Neutrophil (primary cell): Measurements from ENCODE around the gene HSD17B7.

Source experiments
- H3K27ac ChIP-seq: fragments of 200-600 bp; sonication (generic); 2 replicates; pipeline ENCODE4 v1.5.1; 2016; ENCODE audit warnings: mild to moderate bottlenecking, moderate library complexity
- H3K27me3 ChIP-seq: fragments of 200-600 bp; sonication (generic); 2 replicates; pipeline ENCODE4 v1.6.0; 2016; ENCODE audit warnings: mild to moderate bottlenecking
- H3K36me3 ChIP-seq: fragments of 200-600 bp; sonication (generic); 2 replicates; pipeline ENCODE4 v1.5.1; 2017
- H3K4me1 ChIP-seq, 2 experiments: fragments of 200-600 bp in 1 of 2; sonication (generic) in 1 of 2; 1 replicate in 1 of 2; 2 replicates in 1 of 2; pipeline versions ENCODE4 v1.5.1 to v1.6.1; 2013 to 2016; ENCODE audit warnings: low read depth in 1 of 2, low read length in 1 of 2, mild to moderate bottlenecking in 1 of 2, moderate library complexity in 1 of 2; ENCODE audit not compliant: control insufficient read depth in 1 of 2, insufficient read depth in 1 of 2
- H3K4me3 ChIP-seq, 2 experiments: fragments of 200-600 bp in 1 of 2; sonication (generic) in 1 of 2; 1 replicate in 1 of 2; 2 replicates in 1 of 2; pipeline ENCODE4 v1.5.1; 2013 to 2016; ENCODE audit warnings: low read depth in 1 of 2, low read length in 1 of 2, mild to moderate bottlenecking in 1 of 2, moderate library complexity in 1 of 2
- H3K9me3 ChIP-seq: fragments of 200-600 bp; sonication (generic); 2 replicates; pipeline ENCODE4 v1.5.1; 2016
- CTCF ChIP-seq: fragments of 200-600 bp; sonication (generic); IDR thresholded peaks from 2 replicates; pipeline ENCODE4 v1.5.1; 2016; ENCODE audit warnings: antibody characterized with exemption

Gene HSD17B7

GRCh38 chr1:162847839-162848453 is 57.4 kb downstream of the HSD17B7 start:
- H3K27ac ChIP-seq: no peak overlapping the region
- no peak overlapping the region for H3K4me3 ChIP-seq
- H3K27me3 ChIP-seq: peaks cover 20% of the 10 kb centered on the region
- no peaks in the 10 kb centered on the region for H3K36me3 ChIP-seq
- TF ChIP-seq CTCF: peak; percentile 80
- no peaks in the 10 kb centered on the region for H3K4me1 ChIP-seq
- no peaks in the 10 kb centered on the region for H3K9me3 ChIP-seq

GRCh38 chr1:162849711-162850110 is 59.2 kb downstream of the HSD17B7 start:
- Histone ChIP-seq H3K4me3 (no peak overlapping the region), H3K36me3 (no peaks in the 10 kb centered on the region), H3K27ac (no peak overlapping the region), H3K4me1 (no peaks in the 10 kb centered on the region), H3K9me3 (no peaks in the 10 kb centered on the region), H3K27me3 (peaks cover 9% of the 10 kb centered on the region)
- TF ChIP-seq CTCF: no peak

- TF ChIP-seq CTCF: no peak
These were observed 60.8 kb downstream of the HSD17B7 start for GRCh38 chr1:162851341-162851740.

GRCh38 chr1:162854245-162854882 is 63.9 kb downstream of the HSD17B7 start:
- Histone ChIP-seq H3K27me3 (peaks cover 12% of the 10 kb centered on the region), H3K36me3 (no peaks in the 10 kb centered on the region), H3K4me3 (no peak overlapping the region), H3K9me3 (no peaks in the 10 kb centered on the region), H3K27ac (no peak overlapping the region), H3K4me1 (no peaks in the 10 kb centered on the region)
- no peak for TF ChIP-seq CTCF

More at GRCh38 chr1:162851341-162851740, 60.8 kb downstream of the HSD17B7 start:
- Histone ChIP-seq H3K4me3 (no peak overlapping the region), H3K9me3 (no peaks in the 10 kb centered on the region), H3K36me3 (no peaks in the 10 kb centered on the region), H3K27ac (no peak overlapping the region), H3K27me3 (peaks cover 12% of the 10 kb centered on the region), H3K4me1 (no peaks in the 10 kb centered on the region)

GRCh38 chr1:162855461-162856150 is 65.1 kb downstream of the HSD17B7 start:
- Histone ChIP-seq H3K4me3 (no peak overlapping the region), H3K27me3 (peaks cover 12% of the 10 kb centered on the region), H3K27ac (no peak overlapping the region), H3K9me3 (no peaks in the 10 kb centered on the region), H3K36me3 (no peaks in the 10 kb centered on the region), H3K4me1 (no peaks in the 10 kb centered on the region)
- no peak for TF ChIP-seq CTCF
